Right atrium auricular region (tissue), 2 donors: ENCODE results near the gene C17orf114.
A peak's percentile ranks its signal among the peaks of the same experiment; 100 is the strongest.

ENCODE experiments used
- DNase-seq: peaks from one replicate; pipeline ENCODE4 v3.0.0-alpha.2; 2019; ENCODE audit warnings: low spot score
- H3K27ac ChIP-seq, 2 donors: fragments of 200-600 bp; sonication (generic); 1 replicate in 1 of 2; 2 replicates in 1 of 2; pipeline ENCODE4 v1.5.1; 2016 to 2019
- H3K27me3 ChIP-seq, 2 donors: fragments of 200-600 bp; sonication (generic); one replicate each; pipeline versions ENCODE4 v1.5.1 to v1.6.0; 2017 to 2019
- H3K36me3 ChIP-seq: fragments of 200-600 bp; sonication (generic); one replicate; pipeline ENCODE4 v1.5.1; 2016
- H3K4me1 ChIP-seq, 2 donors: fragments of 200-600 bp; sonication (generic); one replicate each; pipeline versions ENCODE4 v1.5.1 to v1.6.0; 2017 to 2019
- H3K4me3 ChIP-seq, 2 donors: fragments of 200-600 bp; sonication (generic); 1 replicate in 1 of 2; 2 replicates in 1 of 2; pipeline ENCODE4 v1.5.1; 2017 to 2019; ENCODE audit warnings: mild to moderate bottlenecking in 1 of 2, moderate library complexity in 1 of 2
- H3K9me3 ChIP-seq, 2 donors: fragments of 200-600 bp; sonication (generic); one replicate each; pipeline ENCODE4 v1.5.1; 2019
- CTCF ChIP-seq, 2 donors: fragments of 200-600 bp; sonication (generic); IDR thresholded peaks; one replicate each; pipeline ENCODE4 v1.5.1; 2019; ENCODE audit warnings: antibody characterized with exemption in 2 of 2

The C17orf114 gene

DNA sequence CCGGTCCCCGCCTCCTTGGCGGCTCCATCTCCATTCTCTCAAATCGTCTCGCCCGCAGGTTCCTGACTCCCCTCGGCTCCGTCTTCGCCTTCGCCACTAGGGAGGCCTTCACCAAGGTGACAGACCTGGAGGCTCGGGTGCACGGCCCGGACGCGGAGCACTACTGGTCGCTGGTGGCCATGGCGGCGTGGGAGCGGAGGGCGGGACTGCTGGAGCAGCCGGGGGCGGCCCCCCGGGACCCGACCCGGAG, 12.5 kb downstream of the C17orf114 start:
- no peaks in the 10 kb centered on the region for H3K36me3 ChIP-seq

DNA sequence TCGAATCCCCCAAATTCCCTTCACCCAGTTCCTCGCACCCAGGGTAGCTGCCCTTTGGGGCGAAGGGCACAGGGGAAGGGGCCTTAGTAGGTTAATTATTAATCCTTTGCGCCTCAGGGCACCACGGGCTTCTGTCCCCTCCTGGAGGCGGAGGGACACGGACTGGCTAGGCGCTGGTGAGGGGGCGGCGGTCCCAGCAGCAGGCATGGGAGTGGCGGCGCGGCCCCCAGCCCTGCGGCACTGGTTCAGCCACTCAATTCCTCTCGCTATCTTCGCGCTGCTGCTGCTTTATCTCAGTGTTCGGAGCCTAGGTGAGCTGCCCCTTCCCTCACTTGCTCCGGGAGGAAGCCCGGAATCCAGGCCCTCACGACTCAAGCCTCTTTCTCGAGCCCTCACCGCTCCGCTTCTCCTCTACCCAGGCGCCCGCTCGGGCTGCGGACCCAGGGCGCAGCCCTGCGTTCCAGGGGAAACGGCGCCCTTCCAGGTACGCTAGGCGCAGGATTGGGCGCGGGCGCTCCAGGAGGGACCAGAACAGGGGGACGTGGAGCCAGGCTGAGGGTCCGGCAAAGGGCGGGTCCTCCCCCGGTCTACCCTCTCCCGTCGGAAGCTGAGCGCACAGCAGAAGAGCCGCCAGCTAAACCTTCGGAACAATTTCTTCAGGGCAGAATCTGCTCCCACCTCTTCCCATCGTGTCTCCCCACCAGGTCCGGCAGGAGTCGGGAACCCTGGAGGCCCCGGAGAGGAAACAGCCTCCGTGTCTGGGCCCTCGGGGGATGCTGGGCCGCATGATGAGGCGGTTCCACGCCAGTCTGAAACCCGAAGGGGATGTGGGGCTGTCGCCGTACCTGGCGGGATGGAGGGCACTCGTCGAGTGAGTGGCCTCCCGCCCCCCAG, 13.1 kb downstream of the C17orf114 start, which contains the start of gene GLTPD2:
Gene GLTPD2 (plus strand): TSS at position 158 of the 894 bp plus-strand sequence. CDS start 48 bp downstream, at position 206.
- H3K4me3 ChIP-seq = peak within 1 kb of the TSS; percentile 60 to 64
- H3K27me3 ChIP-seq = no peaks in the 10 kb centered on the region
- H3K4me1 ChIP-seq = peaks cover 0 to 44% of the 10 kb centered on the region in 2 donors
- H3K9me3 ChIP-seq = no peaks in the 10 kb centered on the region
- DNase-seq = no peak
- no peak for TF ChIP-seq CTCF (IDR thresholded peaks at IDR 0.05)
- H3K27ac ChIP-seq = peak within 1 kb of the TSS; percentile 90 to 95
- no peaks in the 10 kb centered on the region for H3K36me3 ChIP-seq

More for the DNA sequence above, 12.5 kb downstream of the C17orf114 start:
- DNase-seq = no peak
- peak overlapping the region; percentile 90 to 95 for H3K27ac ChIP-seq
- no peaks in the 10 kb centered on the region for H3K9me3 ChIP-seq
- no peaks in the 10 kb centered on the region for H3K27me3 ChIP-seq
- TF ChIP-seq CTCF (IDR thresholded peaks at IDR 0.05) = no peak
- H3K4me3 ChIP-seq = peak overlapping the region; percentile 60 to 64
- peaks cover 0 to 44% of the 10 kb centered on the region in 2 donors for H3K4me1 ChIP-seq

GRCh38 chr17:4788159-4788806, 13.8 kb downstream of the C17orf114 start:
- no peak for DNase-seq
- Histone ChIP-seq H3K27me3 (no peaks in the 10 kb centered on the region), H3K27ac (no peak overlapping the region), H3K36me3 (no peaks in the 10 kb centered on the region), H3K9me3 (no peaks in the 10 kb centered on the region), H3K4me3 (no peak overlapping the region), H3K4me1 (peaks cover 0 to 44% of the 10 kb centered on the region in 2 donors)
- no peak for TF ChIP-seq CTCF (IDR thresholded peaks at IDR 0.05)

DNA sequence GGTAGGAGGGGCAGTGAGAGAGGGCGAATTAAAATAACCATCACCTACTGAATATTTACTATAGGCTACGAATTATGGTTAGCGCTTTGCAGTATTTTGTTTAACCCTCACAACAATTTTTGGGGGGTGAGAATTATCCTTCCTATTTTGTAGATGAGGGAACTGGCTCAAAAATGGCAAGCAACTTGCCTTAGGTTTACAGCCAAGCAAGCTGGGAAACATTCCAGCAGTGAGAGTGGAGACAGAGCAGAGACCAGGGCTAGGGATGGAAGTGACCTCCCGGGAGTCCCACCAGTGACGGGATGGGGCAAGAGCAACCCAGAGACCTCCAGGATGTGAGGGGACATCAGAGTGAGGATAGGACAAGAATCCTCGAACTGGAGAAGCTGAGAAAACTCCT, 15.6 kb downstream of the C17orf114 start:
- TF ChIP-seq CTCF (IDR thresholded peaks at IDR 0.05) = no peak
- Histone ChIP-seq H3K36me3 (no peaks in the 10 kb centered on the region), H3K9me3 (no peaks in the 10 kb centered on the region), H3K27ac (no peak overlapping the region), H3K4me1 (peaks cover 0 to 44% of the 10 kb centered on the region in 2 donors), H3K27me3 (no peaks in the 10 kb centered on the region), H3K4me3 (peak overlapping the region; percentile 4 to 36)
- DNase-seq = no peak

DNA sequence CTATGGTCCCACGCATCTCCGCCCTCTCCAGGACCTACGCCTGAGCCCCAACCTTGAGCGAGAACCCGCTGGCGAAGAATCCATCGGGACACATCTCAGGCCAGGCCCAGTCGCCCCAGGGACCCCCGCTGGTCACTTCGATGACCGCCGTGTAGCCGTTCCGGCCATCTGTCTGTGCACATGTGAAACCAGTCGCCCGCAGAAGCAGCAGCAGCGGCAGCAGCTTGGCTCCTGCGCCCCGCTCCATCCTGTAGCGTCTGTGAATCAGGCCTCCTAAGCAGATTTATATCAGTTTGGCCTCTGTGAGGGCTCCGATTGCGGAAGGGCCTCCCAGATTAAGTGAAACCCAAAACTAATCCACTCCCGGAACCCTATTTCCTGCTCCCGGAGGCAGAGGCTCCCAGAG, 16.0 kb downstream of the C17orf114 start, which contains the start of gene VMO1:
Gene VMO1 (minus strand): TSS at position 259 of the 406 bp plus-strand sequence. CDS start 12 bp downstream, at position 247.
- TF ChIP-seq CTCF (IDR thresholded peaks at IDR 0.05) = no peak
- Histone ChIP-seq H3K27me3 (no peaks in the 10 kb centered on the region), H3K27ac (no peak within 1 kb of the TSS), H3K9me3 (no peaks in the 10 kb centered on the region), H3K4me3 (peak within 1 kb of the TSS; percentile 4 to 36), H3K36me3 (no peaks in the 10 kb centered on the region), H3K4me1 (peaks cover 0 to 44% of the 10 kb centered on the region in 2 donors)
- DNase-seq = no peak
